ENCODE results near the gene CYB5RL. TPM values are rescaled to one million over a fixed set of nuclear protein-coding genes. Genes with fewer than 3 reads are reported as not detected.

Gene CYB5RL
- total RNA-seq, 1 donor from 2014 or later, result 6.1 TPM

- peaks cover 10% of the 10 kb centered on the region for H3K4me1 ChIP-seq
- TF ChIP-seq CTCF (IDR thresholded peaks at IDR 0.05; ENCODE audit: borderline replicate concordance), result no peak
- no peak overlapping the region for H3K27ac ChIP-seq (replicated peaks)
- peaks cover 7% of the 10 kb centered on the region for H3K27me3 ChIP-seq (ENCODE audit: low read depth)
- no peak overlapping the region for H3K4me3 ChIP-seq
- no peaks in the 10 kb centered on the region for H3K36me3 ChIP-seq
- intact Hi-C loops (cut with micrococcal nuclease), result no loop called here
- DNase-seq, result no peak
- no peaks in the 10 kb centered on the region for H3K9me3 ChIP-seq (replicated peaks)
Measured at GRCh38 chr1:54161495-54162168, 38.2 kb downstream of the CYB5RL start.

GRCh38 chr1:54160351-54160750 is 39.5 kb downstream of the CYB5RL start:
- Histone ChIP-seq H3K36me3 (no peaks in the 10 kb centered on the region), H3K27ac (replicated peaks) (no peak overlapping the region), H3K4me1 (peaks cover 10% of the 10 kb centered on the region), H3K4me3 (no peak overlapping the region), H3K9me3 (replicated peaks) (no peaks in the 10 kb centered on the region), H3K27me3 (ENCODE audit: low read depth) (peaks cover 3% of the 10 kb centered on the region)
- no peak for DNase-seq
- TF ChIP-seq CTCF (IDR thresholded peaks at IDR 0.05; ENCODE audit: borderline replicate concordance), result no peak
- intact Hi-C loops (cut with micrococcal nuclease), result no loop called here

GRCh38 chr1:54159733-54160316 is 40.0 kb downstream of the CYB5RL start:
- Histone ChIP-seq H3K36me3 (no peaks in the 10 kb centered on the region), H3K27me3 (ENCODE audit: low read depth) (no peaks in the 10 kb centered on the region), H3K4me3 (no peak overlapping the region), H3K27ac (replicated peaks) (no peak overlapping the region), H3K9me3 (replicated peaks) (no peaks in the 10 kb centered on the region), H3K4me1 (peaks cover 10% of the 10 kb centered on the region)
- intact Hi-C loops (cut with micrococcal nuclease), result no loop called here
- DNase-seq, result no peak
- TF ChIP-seq CTCF (IDR thresholded peaks at IDR 0.05; ENCODE audit: borderline replicate concordance), result no peak

- Histone ChIP-seq H3K9me3 (replicated peaks) (no peaks in the 10 kb centered on the region), H3K36me3 (no peaks in the 10 kb centered on the region), H3K4me3 (no peak overlapping the region), H3K4me1 (peaks cover 16% of the 10 kb centered on the region), H3K27me3 (ENCODE audit: low read depth) (no peaks in the 10 kb centered on the region), H3K27ac (replicated peaks) (no peak overlapping the region)
- no peak for DNase-seq
- intact Hi-C loops (cut with micrococcal nuclease), result no loop called here
- TF ChIP-seq CTCF (IDR thresholded peaks at IDR 0.05; ENCODE audit: borderline replicate concordance), result no peak
Measured at GRCh38 chr1:54158071-54158470, 41.8 kb downstream of the CYB5RL start.

- TF ChIP-seq CTCF (IDR thresholded peaks at IDR 0.05; ENCODE audit: borderline replicate concordance), result no peak
- H3K27ac ChIP-seq (replicated peaks), result no peak overlapping the region
- DNase-seq, result no peak
- H3K9me3 ChIP-seq (replicated peaks), result no peaks in the 10 kb centered on the region
- intact Hi-C loops (cut with micrococcal nuclease), result no loop called here
- no peaks in the 10 kb centered on the region for H3K36me3 ChIP-seq
- H3K27me3 ChIP-seq (ENCODE audit: low read depth), result no peaks in the 10 kb centered on the region
- H3K4me1 ChIP-seq, result peaks cover 16% of the 10 kb centered on the region
- H3K4me3 ChIP-seq, result no peak overlapping the region
Measured at GRCh38 chr1:54157401-54157800, 42.4 kb downstream of the CYB5RL start.
